Activated CD8-positive, alpha-beta memory T cell treated with anti-CD3 and anti-CD28 coated beads, Interleukin-2, amount 50 U/mL, for 24 hours (primary cell): ENCODE data around the gene AKAP13.
A peak's percentile ranks its signal among the peaks of the same experiment; 100 is the strongest.
"Not testable (repeated sequence)": the region's sequence is repeated elsewhere in the genome, so short reads cannot be mapped to it uniquely, and the experiment has no call there.

Experiments used
- DNase-seq: peaks from one replicate; pipeline ENCODE4 v3.0.0-alpha.2; 2020; ENCODE audit errors: extremely low read depth

The AKAP13 gene

GRCh38 chr15:85347264-85348047 is 32.9 kb upstream of the AKAP13 start:
- not testable (repeated sequence) for DNase-seq

GRCh38 chr15:85348048-85348766 is 32.2 kb upstream of the AKAP13 start:
- DNase-seq: not testable (repeated sequence)

GRCh38 chr15:85349062-85349461 is 31.3 kb upstream of the AKAP13 start:
- not testable (repeated sequence) for DNase-seq

- DNase-seq: no peak
Observed at GRCh38 chr15:85350395-85350794, 30.0 kb upstream of the AKAP13 start.

- DNase-seq: not testable (repeated sequence)
Observed at GRCh38 chr15:85351501-85351900, 28.9 kb upstream of the AKAP13 start.

GRCh38 chr15:85351965-85352364 is 28.4 kb upstream of the AKAP13 start:
- DNase-seq: no peak

GRCh38 chr15:85353516-85353915 is 26.9 kb upstream of the AKAP13 start:
- no peak for DNase-seq

GRCh38 chr15:85354461-85354860 is 25.9 kb upstream of the AKAP13 start:
- no peak for DNase-seq

- no peak for DNase-seq
Observed at GRCh38 chr15:85354948-85355347, 25.5 kb upstream of the AKAP13 start.

- DNase-seq: no peak
Observed at GRCh38 chr15:85356276-85356675, 24.1 kb upstream of the AKAP13 start.

- DNase-seq: no peak
Observed at GRCh38 chr15:85361323-85361722, 19.1 kb upstream of the AKAP13 start.

- DNase-seq: no peak
Observed at GRCh38 chr15:85362436-85363081, 17.8 kb upstream of the AKAP13 start.

GRCh38 chr15:85365980-85366379 is 14.4 kb upstream of the AKAP13 start:
- DNase-seq: no peak

GRCh38 chr15:85367741-85368140 is 12.7 kb upstream of the AKAP13 start:
- no peak for DNase-seq

GRCh38 chr15:85374831-85375230 is 5.6 kb upstream of the AKAP13 start:
- no peak for DNase-seq

GRCh38 chr15:85377269-85377668 is 3.1 kb upstream of the AKAP13 start:
- DNase-seq: no peak

GRCh38 chr15:85377986-85378385 is 2.4 kb upstream of the AKAP13 start:
- no peak for DNase-seq

- no peak for DNase-seq
Observed at GRCh38 chr15:85379403-85380131, 836 bp upstream of the AKAP13 start.

- peak; percentile 14 for DNase-seq
Observed at GRCh38 chr15:85380812-85381642, 624 bp downstream of the AKAP13 start.

GRCh38 chr15:85381850-85382751 is 1.7 kb downstream of the AKAP13 start:
- no peak for DNase-seq
